Neutrophil (primary cell): ENCODE measurements around the gene PEMT.
A peak's percentile ranks its signal among the peaks of the same experiment; 100 is the strongest.

Experiments
- H3K27ac ChIP-seq: fragments of 200-600 bp; sonication (generic); 2 replicates; pipeline ENCODE4 v1.5.1; 2016; ENCODE audit warnings: mild to moderate bottlenecking, moderate library complexity
- H3K27me3 ChIP-seq: fragments of 200-600 bp; sonication (generic); 2 replicates; pipeline ENCODE4 v1.6.0; 2016; ENCODE audit warnings: mild to moderate bottlenecking
- H3K36me3 ChIP-seq: fragments of 200-600 bp; sonication (generic); 2 replicates; pipeline ENCODE4 v1.5.1; 2017
- H3K4me1 ChIP-seq, 2 experiments: fragments of 200-600 bp in 1 of 2; sonication (generic) in 1 of 2; 1 replicate in 1 of 2; 2 replicates in 1 of 2; pipeline versions ENCODE4 v1.5.1 to v1.6.1; 2013 to 2016; ENCODE audit warnings: low read depth in 1 of 2, low read length in 1 of 2, mild to moderate bottlenecking in 1 of 2, moderate library complexity in 1 of 2; ENCODE audit not compliant: control insufficient read depth in 1 of 2, insufficient read depth in 1 of 2
- H3K4me3 ChIP-seq, 2 experiments: fragments of 200-600 bp in 1 of 2; sonication (generic) in 1 of 2; 1 replicate in 1 of 2; 2 replicates in 1 of 2; pipeline ENCODE4 v1.5.1; 2013 to 2016; ENCODE audit warnings: low read depth in 1 of 2, low read length in 1 of 2, mild to moderate bottlenecking in 1 of 2, moderate library complexity in 1 of 2
- H3K9me3 ChIP-seq: fragments of 200-600 bp; sonication (generic); 2 replicates; pipeline ENCODE4 v1.5.1; 2016
- TF ChIP-seq, protein P1 (sequence below): fragments of 200-600 bp; sonication (generic); IDR thresholded peaks from 2 replicates; pipeline ENCODE4 v1.5.1; 2016; ENCODE audit warnings: antibody characterized with exemption

Gene PEMT

DNA sequence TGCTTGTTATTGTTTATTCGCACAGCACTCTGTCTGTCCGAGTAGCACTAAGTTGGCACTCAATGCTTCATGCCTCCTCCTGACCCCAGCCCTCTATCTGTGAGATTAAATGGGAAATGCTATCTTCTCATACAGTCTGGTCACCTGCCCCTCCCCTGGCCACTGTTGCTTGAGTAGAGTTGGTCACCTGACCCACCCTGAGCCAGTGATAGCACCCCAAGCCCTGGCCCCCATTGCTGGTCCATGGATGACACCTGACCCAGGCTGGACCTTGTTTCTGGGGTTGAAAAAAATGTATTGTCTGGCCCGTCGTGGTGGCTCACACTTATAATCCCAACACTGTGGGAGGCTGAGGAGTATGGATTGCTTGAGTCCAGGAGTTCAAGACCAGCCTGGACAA, 8.5 kb upstream of the PEMT start:
- H3K27ac ChIP-seq: no peak overlapping the region
- H3K4me1 ChIP-seq: peaks cover 2 to 6% of the 10 kb centered on the region in 2 experiments
- H3K9me3 ChIP-seq: no peaks in the 10 kb centered on the region
- H3K27me3 ChIP-seq: no peaks in the 10 kb centered on the region
- no peak overlapping the region for H3K4me3 ChIP-seq
- no peaks in the 10 kb centered on the region for H3K36me3 ChIP-seq
- TF ChIP-seq, protein P1, sequence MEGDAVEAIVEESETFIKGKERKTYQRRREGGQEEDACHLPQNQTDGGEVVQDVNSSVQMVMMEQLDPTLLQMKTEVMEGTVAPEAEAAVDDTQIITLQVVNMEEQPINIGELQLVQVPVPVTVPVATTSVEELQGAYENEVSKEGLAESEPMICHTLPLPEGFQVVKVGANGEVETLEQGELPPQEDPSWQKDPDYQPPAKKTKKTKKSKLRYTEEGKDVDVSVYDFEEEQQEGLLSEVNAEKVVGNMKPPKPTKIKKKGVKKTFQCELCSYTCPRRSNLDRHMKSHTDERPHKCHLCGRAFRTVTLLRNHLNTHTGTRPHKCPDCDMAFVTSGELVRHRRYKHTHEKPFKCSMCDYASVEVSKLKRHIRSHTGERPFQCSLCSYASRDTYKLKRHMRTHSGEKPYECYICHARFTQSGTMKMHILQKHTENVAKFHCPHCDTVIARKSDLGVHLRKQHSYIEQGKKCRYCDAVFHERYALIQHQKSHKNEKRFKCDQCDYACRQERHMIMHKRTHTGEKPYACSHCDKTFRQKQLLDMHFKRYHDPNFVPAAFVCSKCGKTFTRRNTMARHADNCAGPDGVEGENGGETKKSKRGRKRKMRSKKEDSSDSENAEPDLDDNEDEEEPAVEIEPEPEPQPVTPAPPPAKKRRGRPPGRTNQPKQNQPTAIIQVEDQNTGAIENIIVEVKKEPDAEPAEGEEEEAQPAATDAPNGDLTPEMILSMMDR: no peak

DNA sequence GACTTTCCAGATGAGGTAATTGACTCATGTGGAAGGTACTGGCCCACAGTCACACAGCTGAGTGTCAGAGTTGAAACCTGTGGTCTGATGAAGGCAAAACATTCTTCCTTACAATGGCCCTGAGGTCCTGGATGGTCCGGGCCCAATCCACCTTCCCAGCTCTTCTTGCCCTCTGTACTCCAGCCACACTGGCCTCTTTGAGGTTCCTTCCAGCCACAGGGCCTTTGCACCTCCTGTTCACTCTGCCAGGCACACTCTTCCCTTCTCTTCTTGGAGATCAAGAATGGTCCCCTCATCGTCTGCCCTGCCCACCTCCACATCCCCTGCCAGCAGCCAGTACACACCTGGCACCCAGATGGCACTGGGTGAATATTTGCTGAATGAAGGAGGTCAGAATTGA, 6.5 kb upstream of the PEMT start:
- no peaks in the 10 kb centered on the region for H3K9me3 ChIP-seq

DNA sequence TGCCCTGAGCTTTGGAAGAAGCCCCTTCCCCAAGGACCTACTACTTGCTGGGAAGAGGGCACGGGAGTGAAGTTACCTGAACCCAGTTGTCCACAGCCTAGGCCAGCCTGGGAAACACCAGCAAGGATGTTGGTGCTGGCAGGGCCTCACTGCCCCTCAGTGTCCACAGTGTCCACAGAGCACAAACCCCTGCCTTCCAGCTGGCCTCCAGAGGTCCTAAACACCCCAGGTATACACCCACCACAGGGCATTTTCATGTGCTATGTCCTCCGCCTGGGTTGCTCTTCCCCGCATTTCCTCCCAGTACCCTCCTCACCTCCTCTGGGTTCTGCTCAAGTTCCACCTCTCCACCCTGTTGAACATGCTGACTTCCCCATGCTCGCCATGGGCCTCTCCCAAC, 4.2 kb upstream of the PEMT start:
- Histone ChIP-seq H3K9me3 (no peaks in the 10 kb centered on the region), H3K27ac (no peak overlapping the region), H3K27me3 (no peaks in the 10 kb centered on the region), H3K4me3 (no peak overlapping the region), H3K36me3 (no peaks in the 10 kb centered on the region), H3K4me1 (peaks cover 22 to 28% of the 10 kb centered on the region in 2 experiments)
- TF ChIP-seq, protein P1: no peak

More for the DNA sequence above, 6.5 kb upstream of the PEMT start:
- Histone ChIP-seq H3K27ac (no peak overlapping the region), H3K27me3 (no peaks in the 10 kb centered on the region), H3K4me3 (no peak overlapping the region), H3K36me3 (no peaks in the 10 kb centered on the region), H3K4me1 (peaks cover 4 to 7% of the 10 kb centered on the region in 2 experiments)
- TF ChIP-seq, protein P1: no peak

DNA sequence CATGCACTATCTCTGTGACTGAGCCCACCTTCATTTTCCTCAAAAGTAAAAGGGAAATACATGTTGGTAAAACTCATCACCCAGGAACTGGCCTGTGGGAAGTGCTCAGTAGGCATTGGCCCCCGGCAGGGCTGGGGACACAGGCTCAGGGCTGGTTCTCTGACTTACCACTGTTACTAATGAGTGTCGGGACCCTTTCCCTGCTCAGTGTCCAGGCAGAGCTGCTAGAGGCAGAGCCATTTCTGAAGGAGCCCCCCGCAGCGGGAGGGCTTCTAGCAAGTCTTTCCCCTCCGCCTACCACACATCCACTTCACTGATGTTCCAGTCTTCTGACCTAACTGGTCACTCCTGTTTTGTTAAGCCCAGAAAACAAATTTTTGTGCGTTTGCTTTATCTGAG, 1.7 kb upstream of the PEMT start:
- Histone ChIP-seq H3K9me3 (no peaks in the 10 kb centered on the region), H3K4me1 (peaks cover 27 to 34% of the 10 kb centered on the region in 2 experiments), H3K4me3 (peak overlapping the region; percentile 80 to 88), H3K27me3 (no peaks in the 10 kb centered on the region), H3K27ac (peak overlapping the region; percentile 71), H3K36me3 (no peaks in the 10 kb centered on the region)
- TF ChIP-seq, protein P1: no peak

DNA sequence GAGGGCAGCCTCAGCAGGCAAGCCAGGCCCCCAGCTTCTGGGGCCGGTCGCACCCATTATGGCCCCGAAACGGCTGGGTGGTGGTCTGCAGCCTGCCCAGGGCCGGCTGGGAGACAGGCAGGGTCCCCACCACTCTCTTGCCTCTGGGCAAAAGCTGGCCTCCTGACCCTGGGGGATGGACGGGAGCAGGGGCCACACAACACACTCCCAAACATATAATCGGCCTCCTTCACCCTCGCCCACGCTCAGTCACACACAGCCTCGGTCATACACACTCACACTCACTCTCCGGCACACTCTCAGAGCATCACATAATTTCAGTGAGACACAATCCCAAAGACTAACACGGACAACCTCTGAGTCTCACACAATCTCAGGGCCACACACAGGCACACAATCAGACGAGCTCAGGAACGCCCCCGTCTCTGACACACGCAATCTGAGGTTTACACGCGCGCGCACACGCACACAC, 589 bp downstream of the PEMT start:
- Histone ChIP-seq H3K36me3 (no peaks in the 10 kb centered on the region), H3K4me3 (peak overlapping the region; percentile 80 to 88), H3K27ac (peak overlapping the region; percentile 71), H3K9me3 (no peaks in the 10 kb centered on the region), H3K4me1 (peaks cover 27 to 34% of the 10 kb centered on the region in 2 experiments), H3K27me3 (no peaks in the 10 kb centered on the region)
- TF ChIP-seq, protein P1: no peak
